SK-N-SH (cell line): ENCODE measurements around the gene CRYM. TPM values are rescaled to one million over a fixed set of nuclear protein-coding genes. Genes with fewer than 3 reads are reported as not detected.

Experiments used
- CTCF ChIA-PET: fragments of 300-600, 350-600 bp; formaldehyde crosslinking; extraction: SDS; loops from one replicate; lab custom pipeline; 2021; lab: Yijun Ruan, JAX
- POLR2A ChIA-PET: fragments of 350-600 bp; sonication (Branson Sonifier 250); formaldehyde crosslinking; extraction: SDS; loops from one replicate; lab custom pipeline; 2020; ENCODE audit warnings: antibody characterized with exemption, inconsistent platforms; lab: Yijun Ruan, JAX
- DNase-seq: peaks from one replicate; pipeline ENCODE4 v3.0.0; 2012
- H2AFZ ChIP-seq: fragments of 200-600 bp; sonication (generic); 2 replicates; pipeline ENCODE4 v1.8.1; 2016; ENCODE audit warnings: antibody characterized with exemption, mild to moderate bottlenecking, low read depth
- H3F3A ChIP-seq: fragments of 200-600 bp; sonication (generic); replicated peaks from 2 replicates; pipeline ENCODE3; 2016; ENCODE audit warnings: antibody characterized with exemption, mild to moderate bottlenecking; ENCODE audit not compliant: insufficient read depth
- H3K27ac ChIP-seq, 2 experiments: fragments of 200-500 bp in 1 of 2; fragments of 200-600 bp in 1 of 2; sonication (Bioruptor generic) in 1 of 2; sonication (generic), shearing (Covaris generic) in 1 of 2; 2 replicates each; pipeline versions ENCODE4 v1.5.1 to v1.6.1; 2014 to 2016; ENCODE audit warnings: low read depth in 2 of 2, inconsistent platforms in 1 of 2, low read length in 1 of 2, mild to moderate bottlenecking in 1 of 2, mixed read lengths in 1 of 2
- H3K27me3 ChIP-seq: fragments of 200-600 bp; sonication (generic), shearing (Covaris generic); 2 replicates; pipeline ENCODE4 v1.6.1; 2016; ENCODE audit warnings: mixed run types; ENCODE audit not compliant: insufficient read depth
- H3K36me3 ChIP-seq, 2 experiments: fragments of 200-500 bp in 1 of 2; fragments of 200-600 bp in 1 of 2; sonication (Bioruptor generic) in 1 of 2; sonication (generic) in 1 of 2; replicated peaks in 1 of 2; 2 replicates each; pipeline versions ENCODE3 to v1.5.1; 2014 to 2016; ENCODE audit warnings: low read length in 1 of 2, mild to moderate bottlenecking in 1 of 2; ENCODE audit not compliant: insufficient read depth in 2 of 2, control insufficient read depth in 1 of 2
- H3K4me1 ChIP-seq, 2 experiments: fragments of 200-500 bp in 1 of 2; fragments of 200-600 bp in 1 of 2; sonication (Bioruptor generic) in 1 of 2; sonication (generic), shearing (Covaris generic) in 1 of 2; 2 replicates each; pipeline versions ENCODE4 v1.5.1 to v1.6.1; 2014 to 2016; ENCODE audit warnings: low read depth in 1 of 2, low read length in 1 of 2, mixed run types in 1 of 2; ENCODE audit not compliant: insufficient read depth in 2 of 2, control insufficient read depth in 1 of 2
- H3K4me2 ChIP-seq: fragments of 200-600 bp; sonication (generic), shearing (Covaris generic); 2 replicates; pipeline ENCODE4 v1.6.1; 2017; ENCODE audit warnings: mixed run types
- H3K4me3 ChIP-seq, 2 experiments: fragments of 200-500 bp in 1 of 2; fragments of 200-600 bp in 1 of 2; sonication (Bioruptor generic) in 1 of 2; sonication (generic), shearing (Covaris generic) in 1 of 2; 2 replicates each; pipeline versions ENCODE4 v1.5.1 to v1.8.1; 2014 to 2016; ENCODE audit warnings: low read depth in 2 of 2, inconsistent platforms in 1 of 2, low read length in 1 of 2, mild to moderate bottlenecking in 1 of 2, mixed read lengths in 1 of 2, moderate library complexity in 1 of 2
- H3K79me2 ChIP-seq: fragments of 200-600 bp; sonication (generic); 2 replicates; pipeline ENCODE4 v1.8.1; 2017; ENCODE audit warnings: mild to moderate bottlenecking; ENCODE audit not compliant: insufficient read depth
- H3K9ac ChIP-seq: fragments of 200-600 bp; sonication (generic); 2 replicates; pipeline ENCODE4 v1.6.1; 2017; ENCODE audit warnings: mixed run types
- H3K9me2 ChIP-seq: fragments of 200-600 bp; sonication (generic); 2 replicates; pipeline ENCODE4 v1.6.1; 2017; ENCODE audit warnings: mixed run types
- H3K9me3 ChIP-seq: fragments of 200-600 bp; sonication (generic); 2 replicates; pipeline ENCODE4 v1.6.1; 2017; ENCODE audit warnings: mixed run types, mild to moderate bottlenecking, moderate library complexity
- H4K20me1 ChIP-seq: fragments of 200-600 bp; sonication (generic); 2 replicates; pipeline ENCODE4 v1.6.1; 2017; ENCODE audit warnings: mild to moderate bottlenecking, mixed run types; ENCODE audit not compliant: insufficient read depth
- CHD2 ChIP-seq: fragments of 150-350 bp; IDR thresholded peaks from 2 replicates; pipeline ENCODE4 v1.6.1; 2018; ENCODE audit warnings: low read length; ENCODE audit not compliant: partially characterized antibody
- ELF1 ChIP-seq: IDR thresholded peaks from 2 replicates; pipeline ENCODE4 v1.4.0; 2012
- EP300 ChIP-seq, 2 experiments: IDR thresholded peaks; 2 replicates each; pipeline versions ENCODE4 v1.4.0 to v1.6.1; 2012; ENCODE audit warnings: borderline replicate concordance in 1 of 2, low read depth in 1 of 2, low read length in 1 of 2
- EZH2phosphoT487 ChIP-seq: fragments of 200-600 bp; sonication (generic); IDR thresholded peaks from 2 replicates; pipeline ENCODE4 v1.6.1; 2017; ENCODE audit warnings: low read depth, mixed run types, mild to moderate bottlenecking, antibody characterized with exemption, moderate library complexity, borderline replicate concordance
- FOXJ3 ChIP-seq: sonication (generic); formaldehyde crosslinking; IDR thresholded peaks from 2 replicates; pipeline ENCODE4 v1.5.1; 2020; ENCODE audit warnings: mild to moderate bottlenecking, missing genetic modification reagents
- FOXM1 ChIP-seq: IDR thresholded peaks from 2 replicates; pipeline ENCODE4 v1.4.0; 2012; ENCODE audit warnings: low read depth, mild to moderate bottlenecking
- MEF2A ChIP-seq: IDR thresholded peaks from 2 replicates; pipeline ENCODE4 v1.4.0; 2012; ENCODE audit warnings: low read depth, borderline replicate concordance
- POLR2AphosphoS5 ChIP-seq: IDR thresholded peaks from 2 replicates; pipeline ENCODE4 v1.6.1; 2012; ENCODE audit warnings: low read depth, low read length
- YY1 ChIP-seq: IDR thresholded peaks from 2 replicates; pipeline ENCODE4 v1.4.0; 2012; ENCODE audit warnings: low read depth, mild to moderate bottlenecking
- WGBS: methylation state at CpG from one replicate; pipeline ENCODE4 v1.1.6; 2017; ENCODE audit warnings: low lambda C conversion rate; 5-methylcytosine and 5-hydroxymethylcytosine counted together
- polyA plus RNA-seq, 3 experiments: library from polyadenylated mRNA; depleted of rRNA; stranded (reverse); fragments of >200 nt; gene quantifications; 2 replicates each; pipeline ENCODE4 v1.2.3, GENCODE V29; 2012
- TF ChIP-seq, protein P1 (sequence below): fragments of 200-600 bp; sonication (generic); IDR thresholded peaks from 2 replicates; pipeline ENCODE4 v1.6.1; 2017; ENCODE audit warnings: antibody characterized with exemption, mild to moderate bottlenecking, moderate library complexity

Gene CRYM
- polyA plus RNA-seq, 1 of the 3 experiments (the other 2 are of a cell fraction), result 1.8 TPM

DNA sequence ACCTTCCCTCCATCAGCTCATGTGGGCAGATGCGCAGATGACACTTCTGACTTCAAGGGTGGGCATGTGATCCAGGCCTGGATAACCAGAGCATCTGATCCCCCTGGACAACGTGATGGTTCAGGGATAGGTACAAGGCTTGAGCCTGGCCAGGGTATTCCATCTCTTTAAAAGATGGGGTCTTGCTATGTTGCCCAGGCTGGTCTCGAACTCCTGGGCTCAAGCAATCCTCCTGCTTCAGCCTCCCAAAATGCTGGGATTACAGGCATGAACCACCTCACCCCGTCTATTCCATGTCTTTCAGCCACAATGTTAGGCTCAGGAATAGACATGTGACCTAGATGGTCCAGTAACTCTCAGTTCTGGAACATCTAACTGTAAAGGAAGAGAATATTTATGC, 20.8 kb downstream of the CRYM start:
- no peak overlapping the region for H3K9ac ChIP-seq

DNA sequence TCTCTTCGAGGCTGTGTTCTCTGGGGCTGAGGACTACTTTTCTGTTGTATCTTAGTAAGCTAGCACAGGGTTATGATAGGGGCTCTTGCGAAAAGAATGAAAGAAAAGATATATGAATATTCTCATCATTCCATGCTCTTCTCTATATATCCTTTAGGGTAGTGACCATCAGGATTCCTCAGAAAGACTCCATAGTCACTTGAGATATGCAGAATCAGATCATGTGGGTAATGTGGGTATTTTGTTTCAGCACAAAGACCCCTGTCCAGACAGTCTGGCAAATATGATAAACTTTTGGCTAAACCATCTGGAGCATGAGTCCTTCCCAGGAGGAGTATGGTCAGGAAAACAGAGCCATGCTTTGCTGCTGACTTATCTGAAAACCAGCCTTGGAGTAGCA, 21.5 kb downstream of the CRYM start:
- Histone ChIP-seq H2AFZ (no peak overlapping the region), H4K20me1 (no peaks in the 10 kb centered on the region), H3K9ac (no peak overlapping the region), H3K4me1 (peaks cover 3% of the 10 kb centered on the region in 2 experiments; a peak in 1 of 4 replicates), H3K4me3 (no peak overlapping the region), H3F3A (no peaks in the 10 kb centered on the region), H3K27ac (no peak overlapping the region), H3K9me2 (no peaks in the 10 kb centered on the region), H3K79me2 (no peaks in the 10 kb centered on the region), H3K4me2 (no peak overlapping the region), H3K9me3 (no peaks in the 10 kb centered on the region), H3K27me3 (no peaks in the 10 kb centered on the region; the same call in 1 of the 2 replicates), H3K36me3 (no peaks in the 10 kb centered on the region)
- ChIA-PET POLR2A (no interaction called here), CTCF (interaction anchor here (1.1 to 2.3 kb wide), 3 partner anchors 21 to 100 kb away, joined by 3 to 5 read pairs (median 4); partner anchors contain the start of gene CRYM)
- TF ChIP-seq CHD2 (no peak), EP300 (IDR thresholded peaks at IDR 0.05; ENCODE audit: borderline replicate concordance in 1 of 2, low read depth in 1 of 2, low read length in 1 of 2) (no peak), ELF1 (no peak)
- no peak for DNase-seq
- WGBS, result 59% methylated on average over 2 of the region's 2 CpGs

More for the DNA sequence above, 20.8 kb downstream of the CRYM start:
- Histone ChIP-seq H3K36me3 (no peaks in the 10 kb centered on the region), H3K79me2 (no peaks in the 10 kb centered on the region), H3K4me1 (peaks cover 3% of the 10 kb centered on the region in 2 experiments; a peak in 1 of 4 replicates), H3K27ac (no peak overlapping the region), H3K4me3 (no peak overlapping the region), H2AFZ (no peak overlapping the region), H3F3A (no peaks in the 10 kb centered on the region), H3K4me2 (no peak overlapping the region), H3K27me3 (no peaks in the 10 kb centered on the region; the same call in 1 of the 2 replicates), H3K9me2 (no peaks in the 10 kb centered on the region), H4K20me1 (no peaks in the 10 kb centered on the region), H3K9me3 (no peaks in the 10 kb centered on the region)
- ChIA-PET POLR2A (no interaction called here), CTCF (interaction anchor here (2.3 kb wide), 1 partner anchor 20 kb away, joined by 5 read pairs; the partner anchor contains the start of gene CRYM)
- no peak for TF ChIP-seq FOXM1
- TF ChIP-seq FOXJ3 (CRISPR knock-in tag), result no peak
- TF ChIP-seq, protein P1, sequence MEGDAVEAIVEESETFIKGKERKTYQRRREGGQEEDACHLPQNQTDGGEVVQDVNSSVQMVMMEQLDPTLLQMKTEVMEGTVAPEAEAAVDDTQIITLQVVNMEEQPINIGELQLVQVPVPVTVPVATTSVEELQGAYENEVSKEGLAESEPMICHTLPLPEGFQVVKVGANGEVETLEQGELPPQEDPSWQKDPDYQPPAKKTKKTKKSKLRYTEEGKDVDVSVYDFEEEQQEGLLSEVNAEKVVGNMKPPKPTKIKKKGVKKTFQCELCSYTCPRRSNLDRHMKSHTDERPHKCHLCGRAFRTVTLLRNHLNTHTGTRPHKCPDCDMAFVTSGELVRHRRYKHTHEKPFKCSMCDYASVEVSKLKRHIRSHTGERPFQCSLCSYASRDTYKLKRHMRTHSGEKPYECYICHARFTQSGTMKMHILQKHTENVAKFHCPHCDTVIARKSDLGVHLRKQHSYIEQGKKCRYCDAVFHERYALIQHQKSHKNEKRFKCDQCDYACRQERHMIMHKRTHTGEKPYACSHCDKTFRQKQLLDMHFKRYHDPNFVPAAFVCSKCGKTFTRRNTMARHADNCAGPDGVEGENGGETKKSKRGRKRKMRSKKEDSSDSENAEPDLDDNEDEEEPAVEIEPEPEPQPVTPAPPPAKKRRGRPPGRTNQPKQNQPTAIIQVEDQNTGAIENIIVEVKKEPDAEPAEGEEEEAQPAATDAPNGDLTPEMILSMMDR, result no peak
- no peak for TF ChIP-seq EZH2phosphoT487
- TF ChIP-seq POLR2AphosphoS5, result no peak
- no peak for TF ChIP-seq MEF2A
- no peak for DNase-seq
- WGBS, result 52% methylated on average over 4 of the region's 4 CpGs

DNA sequence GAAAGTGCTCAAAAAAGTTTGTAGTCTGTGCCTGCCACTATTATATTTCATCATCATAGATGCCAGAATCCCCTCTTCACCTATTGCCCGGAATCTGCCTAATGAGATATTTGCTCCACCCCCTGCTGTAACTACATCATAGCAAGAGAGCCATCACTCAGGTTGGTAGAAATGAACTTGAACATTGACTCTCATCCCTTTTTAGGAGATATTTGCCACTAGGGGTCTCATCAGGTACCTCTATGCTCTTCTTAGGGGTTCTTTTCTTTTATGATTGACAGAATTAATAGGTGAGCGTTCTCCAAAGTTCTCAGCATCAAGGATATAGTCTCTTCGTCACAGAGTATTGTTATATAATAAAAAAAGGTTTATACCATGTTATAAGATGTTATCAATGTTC, 24.6 kb downstream of the CRYM start:
- POLR2A ChIA-PET, result no interaction called here

More for the DNA sequence above, 24.6 kb downstream of the CRYM start:
- Histone ChIP-seq H2AFZ (no peak overlapping the region), H3K27me3 (no peaks in the 10 kb centered on the region; the same call in 1 of the 2 replicates), H3K27ac (no peak overlapping the region), H3K4me3 (no peak overlapping the region), H4K20me1 (no peaks in the 10 kb centered on the region), H3K4me2 (no peak overlapping the region), H3K4me1 (no peaks in the 10 kb centered on the region), H3K79me2 (no peaks in the 10 kb centered on the region), H3K36me3 (no peaks in the 10 kb centered on the region), H3K9me2 (no peaks in the 10 kb centered on the region), H3K9me3 (no peaks in the 10 kb centered on the region), H3F3A (no peaks in the 10 kb centered on the region), H3K9ac (no peak overlapping the region)
- TF ChIP-seq YY1, result no peak
- no peak for TF ChIP-seq EP300 (IDR thresholded peaks at IDR 0.05; ENCODE audit: borderline replicate concordance in 1 of 2, low read depth in 1 of 2, low read length in 1 of 2)
- no peak for TF ChIP-seq EZH2phosphoT487
- 60% methylated on average over 3 of the region's 3 CpGs for WGBS
- CTCF ChIA-PET, result interaction anchor here (1.3 kb wide), 1 partner anchor 25 kb away, joined by 4 read pairs; no protein-coding TSS in a partner anchor
- DNase-seq, result no peak
